HG03457 (cell line): ENCODE measurements around the gene HOXD8.

Experiments
- ATAC-seq: cut with Tn5 transposase; IDR thresholded peaks from one replicate; pipeline ENCODE4 v1.9.1; 2021; ENCODE audit warnings: moderate number of reproducible peaks; ENCODE audit not compliant: unreplicated experiment

The HOXD8 gene

DNA sequence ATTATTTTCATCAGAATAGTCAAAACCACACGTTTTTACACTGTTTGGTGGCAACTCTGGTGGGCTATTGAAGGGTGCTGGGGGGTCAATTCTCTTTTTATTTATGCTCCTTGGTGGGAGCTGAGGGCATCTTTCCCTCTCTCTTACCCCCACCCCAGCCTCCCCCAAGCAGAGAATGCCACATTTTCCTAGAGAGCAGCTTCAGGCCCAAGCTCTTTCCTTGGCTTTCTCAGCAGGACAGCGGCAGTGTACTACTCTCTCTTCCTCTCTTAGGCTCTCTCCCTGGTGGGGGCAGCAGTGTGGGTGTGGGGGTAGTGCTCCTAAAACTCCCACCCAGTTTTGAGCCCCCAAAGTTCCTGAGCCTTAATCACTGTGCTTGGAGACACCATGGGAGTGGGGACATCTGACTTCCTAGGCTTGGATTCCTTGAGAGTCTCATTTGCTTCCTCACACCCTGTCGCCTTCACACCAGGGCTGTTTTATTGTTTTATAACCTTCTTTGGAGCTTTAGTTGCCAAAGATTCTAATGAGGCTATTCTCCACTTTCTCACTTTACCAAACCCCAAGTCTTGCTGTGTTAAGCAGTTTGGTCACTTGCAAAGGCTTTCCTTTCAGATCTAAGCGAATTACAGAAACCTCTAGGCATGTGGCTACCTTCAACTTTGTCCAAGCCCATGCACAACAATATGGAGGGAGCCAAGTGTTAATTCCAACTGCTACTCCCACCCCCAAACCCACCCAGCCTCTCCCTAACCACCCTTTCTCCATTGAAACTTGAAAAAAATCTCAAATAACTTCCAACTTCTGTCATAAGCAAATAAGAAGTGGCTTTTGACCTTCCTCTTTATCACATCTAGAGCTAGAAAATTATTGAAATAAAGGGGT is 15.8 kb downstream of the HOXD8 start:
- no peak for ATAC-seq

DNA sequence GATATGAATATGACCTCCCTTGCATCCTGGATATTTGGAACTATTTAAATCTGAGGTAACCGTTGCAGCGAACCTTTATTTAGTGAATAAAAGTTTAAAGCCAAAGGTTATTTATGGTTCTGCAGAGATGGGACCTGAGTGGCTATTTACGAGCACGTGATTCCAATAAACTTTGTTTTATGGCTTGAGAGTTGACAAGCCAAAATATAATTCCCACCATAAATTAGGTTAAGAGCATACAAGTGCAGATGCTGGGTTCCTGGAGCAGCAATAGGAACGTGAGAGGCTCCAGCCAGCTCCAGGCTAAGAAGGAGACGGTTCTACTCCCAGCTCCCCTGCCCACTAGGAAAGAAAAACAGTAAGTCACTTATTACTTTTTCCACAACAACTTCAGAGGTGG is 16.6 kb downstream of the HOXD8 start:
- no peak for ATAC-seq

DNA sequence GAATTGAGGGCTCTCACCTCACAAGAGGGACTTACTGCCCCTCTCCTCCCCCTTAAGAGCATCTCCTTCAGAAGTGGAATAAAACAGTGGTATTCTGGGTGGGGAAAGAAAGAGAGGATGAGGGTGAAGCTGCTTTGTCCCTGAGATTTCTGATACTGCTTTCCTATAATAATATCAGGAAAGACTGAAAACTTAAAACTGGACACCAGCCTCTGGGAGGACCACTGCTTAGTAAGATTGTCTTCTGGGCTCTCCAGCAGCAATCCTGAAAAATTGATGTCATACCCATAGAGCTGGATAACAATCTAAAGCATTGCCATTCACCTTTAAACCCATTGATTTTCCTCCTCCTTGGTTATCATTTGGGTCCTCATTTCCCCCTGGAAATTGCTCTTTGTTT is 17.1 kb downstream of the HOXD8 start:
- ATAC-seq, result no peak

DNA sequence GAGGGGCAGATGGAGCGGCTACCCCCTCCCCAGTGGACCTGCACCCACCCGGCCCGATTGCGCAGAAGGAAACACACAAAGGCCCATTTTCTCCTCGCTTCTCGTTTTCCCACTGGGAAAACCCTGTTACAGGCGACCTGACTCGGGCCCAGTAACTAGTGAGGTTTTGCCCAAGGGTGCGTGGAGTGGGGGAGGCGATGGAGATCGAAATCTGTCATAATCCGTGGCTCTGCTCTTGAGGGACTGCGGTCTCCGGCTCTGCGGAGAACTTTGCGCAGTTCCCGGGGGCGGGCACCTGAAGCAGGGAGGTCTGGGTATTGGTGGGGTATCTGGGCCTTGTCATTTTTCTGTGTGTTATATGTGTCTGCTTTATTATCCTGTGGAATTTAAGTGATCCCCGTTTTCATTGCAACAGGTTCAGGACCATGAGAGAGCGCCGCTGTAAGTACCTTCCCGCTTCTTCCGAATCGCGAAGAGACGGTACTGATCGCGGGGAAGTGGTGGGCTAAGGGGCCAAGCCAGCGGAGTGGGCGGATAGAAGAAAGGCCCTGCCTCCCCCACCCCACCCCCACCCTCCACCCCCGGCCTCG is 17.8 kb downstream of the HOXD8 start:
- no peak for ATAC-seq

DNA sequence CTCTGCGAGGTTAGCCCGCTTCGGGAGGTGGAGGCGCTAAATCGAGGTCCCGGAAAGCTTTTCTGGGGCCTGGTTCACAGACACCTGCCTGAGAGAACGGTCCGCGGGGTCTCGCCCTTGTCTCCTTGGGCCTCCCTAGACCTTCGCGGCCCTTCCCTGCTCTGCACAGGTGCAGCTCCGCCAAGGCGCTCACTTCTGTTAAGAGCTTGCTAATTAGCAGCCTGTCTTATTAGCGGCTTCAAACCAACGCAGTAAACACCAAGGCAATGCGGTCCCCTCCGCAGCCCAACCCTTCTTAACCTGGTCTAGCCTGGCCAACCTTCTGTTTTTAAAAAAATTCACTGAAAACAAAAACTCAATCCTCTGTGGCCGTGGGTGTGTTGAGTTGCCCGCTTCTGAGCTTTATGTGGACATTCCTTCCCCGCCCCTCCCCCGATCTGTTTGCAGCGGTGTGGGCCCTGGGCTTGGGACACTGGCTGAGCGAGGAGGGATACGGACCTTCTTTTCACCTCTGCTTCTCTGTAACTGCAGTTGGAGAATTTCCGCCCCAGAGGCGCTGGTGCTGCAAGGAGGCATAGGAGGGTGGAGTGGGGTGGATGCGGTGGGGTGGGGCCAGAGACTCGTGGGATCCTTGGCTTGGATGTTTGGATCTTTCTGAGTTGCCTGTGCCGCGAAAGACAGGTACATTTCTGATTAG is 18.4 kb downstream of the HOXD8 start:
- no peak for ATAC-seq

DNA sequence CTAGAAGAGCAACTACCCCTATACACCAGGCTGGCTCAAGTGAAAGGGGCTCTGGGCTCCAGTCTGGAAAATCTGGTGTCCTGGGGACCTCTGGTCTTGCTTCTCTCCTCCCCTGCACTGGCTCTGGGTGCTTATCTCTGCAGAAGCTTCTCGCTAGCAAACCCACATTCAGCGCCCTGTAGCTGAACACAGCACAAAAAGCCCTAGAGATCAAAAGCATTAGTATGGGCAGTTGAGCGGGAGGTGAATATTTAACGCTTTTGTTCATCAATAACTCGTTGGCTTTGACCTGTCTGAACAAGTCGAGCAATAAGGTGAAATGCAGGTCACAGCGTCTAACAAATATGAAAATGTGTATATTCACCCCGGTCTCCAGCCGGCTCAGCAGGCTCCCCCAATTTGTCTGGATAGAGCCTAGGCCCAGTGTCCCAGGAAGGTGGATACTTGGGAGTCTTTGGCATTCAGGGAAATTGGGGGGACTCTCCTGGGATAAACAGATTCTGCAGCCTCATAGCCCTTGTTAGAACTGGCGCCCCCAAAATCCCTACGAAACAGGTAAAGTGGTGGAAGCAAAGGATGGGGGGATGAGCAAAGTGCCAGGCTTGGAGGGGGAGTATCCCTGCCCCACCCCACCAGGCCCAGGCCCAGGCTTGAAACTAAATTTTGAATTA is 19.4 kb downstream of the HOXD8 start:
- ATAC-seq, result no peak

DNA sequence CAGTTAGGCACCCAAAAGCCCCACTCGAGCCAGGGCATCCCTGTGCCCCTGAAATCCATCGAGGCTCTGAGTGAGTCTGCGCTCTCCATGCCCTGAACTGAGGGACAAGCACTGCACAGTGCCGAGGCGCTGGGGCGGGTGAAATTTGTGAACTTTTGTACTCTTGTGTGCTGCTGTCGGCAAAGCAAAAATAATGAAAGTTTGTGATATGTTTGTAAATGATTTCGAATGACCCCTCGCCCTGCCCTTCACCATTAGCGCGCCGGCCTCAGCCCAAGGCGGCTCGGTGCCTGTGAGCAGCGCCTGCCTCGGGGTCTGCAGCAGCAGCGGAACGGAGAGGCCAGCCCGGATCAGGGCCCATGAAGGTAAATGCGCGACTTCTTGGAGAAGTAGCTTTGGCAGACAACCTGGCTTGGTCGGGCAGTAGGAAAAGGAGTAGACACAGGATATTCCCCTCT is 20.0 kb downstream of the HOXD8 start:
- no peak for ATAC-seq

DNA sequence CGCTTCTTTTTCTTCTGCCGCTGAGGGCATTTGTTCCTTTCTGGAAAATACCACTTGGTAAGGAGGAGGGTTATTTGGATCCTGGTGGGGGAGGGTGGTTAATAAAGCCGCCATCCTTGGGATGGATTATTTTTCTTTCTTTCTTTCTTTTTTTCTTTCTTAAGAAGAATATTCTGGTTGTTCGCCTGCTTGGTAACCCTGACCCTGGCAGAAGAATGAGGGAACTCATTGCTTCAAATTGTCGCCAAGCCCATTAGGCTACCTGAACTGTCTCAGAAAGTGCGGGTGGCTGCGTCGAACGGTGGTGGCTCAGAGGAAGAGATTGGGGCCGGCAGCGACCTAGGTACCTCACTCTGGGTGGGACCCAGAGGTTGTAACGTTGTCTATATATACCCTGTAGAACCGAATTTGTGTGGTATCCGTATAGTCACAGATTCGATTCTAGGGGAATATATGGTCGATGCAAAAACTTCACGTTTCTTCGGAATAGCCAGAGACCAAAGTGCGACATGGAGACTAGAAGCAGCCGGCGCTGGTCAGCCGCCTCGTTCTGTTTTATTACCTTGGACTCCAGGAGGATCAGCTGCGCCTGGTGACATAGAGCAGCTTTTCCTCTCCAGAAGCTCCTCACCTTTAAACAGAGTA is 20.6 kb downstream of the HOXD8 start:
- no peak for ATAC-seq

DNA sequence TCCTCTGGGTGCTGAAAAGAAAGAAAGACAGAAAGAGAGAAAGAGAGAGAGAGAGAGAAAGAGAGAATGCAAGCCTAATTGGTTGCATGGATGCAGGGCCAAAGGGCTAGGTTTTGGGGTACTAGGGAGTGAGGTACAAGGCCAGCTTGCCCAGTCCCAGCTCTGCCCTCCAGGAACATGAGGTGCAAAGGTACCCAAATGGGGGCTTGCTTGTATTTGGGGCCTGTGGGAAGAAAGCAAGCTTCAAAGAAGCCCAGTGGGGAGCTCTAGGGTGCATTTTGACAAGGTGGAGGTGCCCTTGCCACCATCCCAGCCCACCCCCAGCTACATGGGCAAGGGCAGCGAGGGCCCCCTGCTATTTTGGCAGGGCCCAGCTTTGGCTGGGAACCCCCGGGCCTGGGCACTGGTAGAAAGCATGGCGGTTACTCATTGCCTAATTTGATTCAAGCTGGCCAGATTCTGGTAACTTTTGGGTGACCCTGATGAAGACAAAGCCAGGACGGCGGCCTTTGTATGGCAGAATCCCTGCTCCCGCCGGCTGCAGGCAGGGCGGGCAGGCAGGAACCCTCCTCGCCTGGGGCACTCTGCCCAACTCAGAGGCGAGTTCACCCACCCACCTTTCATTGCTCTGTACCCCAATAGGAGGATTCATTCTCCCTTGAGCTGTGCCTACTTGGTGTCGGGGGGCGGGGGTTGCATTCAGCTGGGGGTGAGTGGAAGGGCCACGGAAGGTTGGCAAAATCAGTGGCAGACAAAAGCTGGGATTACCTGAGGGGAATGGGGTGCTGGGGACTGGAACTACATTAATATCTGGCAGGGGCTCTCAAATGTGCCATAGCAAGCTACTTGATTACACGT is 21.3 kb downstream of the HOXD8 start:
- no peak for ATAC-seq

DNA sequence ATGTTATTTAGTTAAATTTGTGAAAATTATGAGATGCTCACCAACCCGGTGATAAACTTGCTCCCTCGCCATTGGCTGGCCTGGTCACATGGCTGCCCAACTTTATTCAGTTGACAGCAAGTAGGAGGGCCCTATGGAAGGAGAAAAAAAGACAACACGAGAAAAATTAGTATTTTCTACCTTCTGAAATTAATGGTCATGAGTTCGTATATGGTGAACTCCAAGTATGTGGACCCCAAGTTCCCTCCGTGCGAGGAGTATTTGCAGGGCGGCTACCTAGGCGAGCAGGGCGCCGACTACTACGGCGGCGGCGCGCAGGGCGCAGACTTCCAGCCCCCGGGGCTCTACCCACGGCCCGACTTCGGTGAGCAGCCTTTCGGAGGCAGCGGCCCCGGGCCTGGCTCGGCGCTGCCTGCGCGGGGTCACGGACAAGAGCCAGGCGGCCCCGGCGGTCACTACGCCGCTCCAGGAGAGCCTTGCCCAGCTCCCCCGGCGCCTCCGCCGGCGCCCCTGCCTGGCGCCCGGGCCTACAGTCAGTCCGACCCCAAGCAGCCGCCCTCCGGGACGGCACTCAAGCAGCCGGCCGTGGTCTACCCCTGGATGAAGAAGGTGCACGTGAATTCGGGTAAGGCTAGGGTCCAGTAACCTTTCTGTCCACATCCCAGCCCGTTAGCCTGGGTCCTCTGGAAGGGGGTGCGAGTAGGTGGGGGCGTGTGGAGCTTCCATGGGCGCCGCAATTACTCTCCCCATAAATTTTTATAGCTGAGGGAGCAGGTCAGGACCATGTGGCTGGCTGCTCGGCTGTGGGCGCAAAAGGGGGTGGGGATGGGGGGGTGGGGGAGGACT is 22.2 kb downstream of the HOXD8 start, which contains the start of gene HOXD4:
HOXD4 (plus strand) TSS at position 109 of the 846 bp plus-strand sequence; CDS start at position 193, 84 bp downstream.
- no peak for ATAC-seq

DNA sequence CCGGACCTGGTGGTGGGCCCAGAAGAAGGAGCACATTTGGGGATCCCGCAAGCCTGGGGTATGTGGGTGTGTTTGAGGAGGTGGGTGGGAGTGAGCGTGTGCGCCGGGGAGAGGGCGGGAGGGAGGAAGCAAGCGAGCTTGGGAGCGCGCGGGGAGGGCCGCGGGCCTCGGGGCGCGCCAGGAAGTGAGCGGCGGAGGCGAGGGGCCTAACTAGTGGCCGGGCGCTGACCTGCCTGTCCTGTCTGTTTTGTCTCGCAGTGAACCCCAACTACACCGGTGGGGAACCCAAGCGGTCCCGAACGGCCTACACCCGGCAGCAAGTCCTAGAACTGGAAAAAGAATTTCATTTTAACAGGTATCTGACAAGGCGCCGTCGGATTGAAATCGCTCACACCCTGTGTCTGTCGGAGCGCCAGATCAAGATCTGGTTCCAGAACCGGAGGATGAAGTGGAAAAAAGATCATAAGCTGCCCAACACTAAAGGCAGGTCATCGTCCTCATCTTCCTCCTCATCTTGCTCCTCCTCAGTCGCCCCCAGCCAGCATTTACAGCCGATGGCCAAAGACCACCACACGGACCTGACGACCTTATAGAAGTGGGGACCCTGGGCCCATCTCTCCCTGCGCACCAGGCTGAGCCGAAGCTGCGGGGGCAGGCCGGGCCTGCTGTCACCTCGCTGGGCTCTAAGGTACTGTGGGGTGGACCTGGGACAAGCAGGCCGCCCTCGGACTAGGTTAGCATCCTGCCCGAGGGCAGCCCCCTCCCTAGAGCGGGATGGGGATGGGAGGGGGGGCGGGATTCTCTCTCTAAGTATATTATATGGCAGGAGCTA is 23.1 kb downstream of the HOXD8 start:
- ATAC-seq, result no peak

DNA sequence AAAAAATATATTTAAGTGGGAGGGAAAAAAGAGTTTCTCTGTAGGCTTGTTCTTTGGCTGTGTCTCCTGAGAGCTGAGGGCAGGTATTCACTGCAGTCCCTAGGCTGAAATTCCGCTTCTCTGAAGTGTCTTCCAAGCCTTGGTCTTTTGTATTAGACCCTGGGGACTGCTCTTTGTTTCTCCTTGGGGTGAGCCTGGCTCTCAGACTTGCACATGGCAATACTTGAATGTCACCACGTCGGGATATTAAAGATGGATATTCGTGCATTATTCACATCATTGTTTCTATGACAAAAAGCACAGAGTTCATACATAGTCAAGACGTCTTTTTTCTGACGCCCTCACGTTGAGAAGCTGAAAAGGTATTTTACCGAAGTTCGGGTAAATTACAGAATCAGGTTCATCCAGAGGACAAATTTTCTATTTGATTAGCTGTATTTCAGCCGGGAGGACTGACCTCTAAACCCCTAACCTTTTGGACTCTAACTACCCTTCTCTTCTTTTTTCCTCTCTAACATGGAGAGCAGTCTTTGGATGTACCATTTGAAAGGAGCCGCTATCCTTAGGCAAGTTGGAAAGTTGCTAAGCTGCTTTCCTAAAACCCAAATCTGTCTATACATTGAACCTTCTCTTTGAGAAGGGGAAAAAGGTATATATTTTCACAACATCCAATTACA is 25.2 kb downstream of the HOXD8 start:
- ATAC-seq, result no peak

DNA sequence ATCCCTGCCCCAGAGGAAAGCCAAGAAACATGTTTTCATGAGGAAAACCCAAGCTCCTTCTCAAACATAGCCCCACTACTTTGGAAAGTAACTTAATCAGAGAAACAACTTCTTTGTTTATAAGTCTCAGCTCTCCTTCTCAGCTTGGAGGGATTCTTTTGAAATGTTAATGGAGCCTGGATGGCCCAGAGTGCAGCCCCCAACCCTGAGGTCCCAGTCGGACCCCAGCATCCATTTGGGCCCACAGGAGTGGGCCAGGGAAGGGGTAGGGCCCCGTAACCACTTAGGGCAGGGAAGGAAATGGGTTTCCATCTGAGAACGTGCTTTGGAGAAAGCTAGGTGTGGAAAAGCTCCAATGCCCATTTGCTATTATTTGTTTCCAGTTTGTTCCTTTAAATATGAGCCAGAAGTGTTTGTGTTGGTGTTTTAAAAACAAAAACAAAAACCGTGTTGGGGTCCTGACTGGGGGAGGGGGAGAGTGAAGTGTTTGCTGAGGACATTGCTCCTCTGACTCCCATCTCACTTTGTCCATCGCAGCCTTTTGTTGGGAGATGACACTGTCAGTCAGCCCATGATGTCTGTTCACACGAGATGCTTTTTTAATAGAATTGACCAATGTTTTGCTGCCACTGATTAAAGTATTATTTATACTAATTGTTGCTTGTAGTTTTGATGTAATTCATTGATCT is 26.0 kb downstream of the HOXD8 start:
- no peak for ATAC-seq

DNA sequence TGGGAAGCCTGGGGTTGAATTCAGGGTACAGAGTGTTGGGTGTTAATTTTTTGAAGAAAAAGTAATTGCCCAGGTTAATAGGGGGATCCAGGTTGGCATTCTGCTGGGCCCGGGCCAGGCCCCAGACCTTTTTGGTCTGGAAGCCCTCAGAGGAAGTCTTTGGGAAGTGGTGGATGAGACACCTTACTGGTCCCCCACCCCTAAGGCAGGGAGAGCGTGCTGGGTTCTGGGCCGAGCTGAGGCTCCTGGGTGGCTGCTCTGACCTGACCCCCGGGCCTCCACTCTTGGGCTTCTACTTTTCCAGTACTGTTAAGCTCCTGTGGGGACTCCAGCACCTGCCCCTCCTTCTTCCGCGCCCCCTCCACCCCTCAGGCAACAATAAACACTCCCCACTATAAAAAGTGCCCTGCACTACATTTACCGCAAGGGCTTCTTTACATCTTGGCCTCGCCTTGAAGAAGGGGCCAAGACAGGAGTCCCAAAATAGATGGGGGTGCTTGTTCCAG is 26.8 kb downstream of the HOXD8 start:
- no peak for ATAC-seq

DNA sequence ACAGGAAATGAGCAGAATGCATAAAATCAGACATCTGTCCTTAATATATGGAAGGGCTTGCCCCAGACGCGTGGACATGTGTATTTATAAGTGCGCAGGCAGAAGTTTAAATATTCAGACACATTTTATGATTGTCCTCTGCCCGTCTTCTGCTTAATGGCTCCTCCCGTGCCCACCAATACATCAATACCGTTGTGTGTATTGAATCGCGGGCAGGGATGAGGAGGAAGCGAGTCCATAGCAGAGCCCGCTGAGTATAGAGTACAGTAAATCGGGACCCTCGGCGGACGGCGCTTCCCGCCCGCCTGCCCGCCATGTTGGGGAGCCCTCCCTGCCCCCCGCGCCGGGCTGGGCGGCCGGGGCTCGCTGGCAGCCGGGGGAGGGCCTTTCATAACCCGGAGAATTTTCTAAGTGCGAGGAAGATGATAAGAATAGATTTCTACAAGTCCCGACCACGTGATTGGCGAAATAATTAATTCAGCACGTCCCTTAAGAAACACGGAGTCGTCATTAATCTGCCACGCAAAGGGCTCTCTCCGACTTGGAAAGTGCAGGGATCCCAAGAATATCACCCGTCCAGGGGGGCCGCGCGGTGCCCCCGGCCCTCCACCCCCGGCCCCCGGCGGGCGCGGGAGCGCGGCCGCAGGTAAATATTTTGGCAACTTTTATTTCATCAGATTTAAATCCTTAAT is 27.4 kb downstream of the HOXD8 start, which contains the start of gene HOXD3:
HOXD3 (plus strand) TSS at position 501 of the 692 bp plus-strand sequence. CDS start 11,808 bp downstream, outside the sequence.
- no peak for ATAC-seq
